ENCODE results near the gene P2RX1.

P2RX1 gene

GRCh38 chr17:3887804-3888203, 28.5 kb downstream of the P2RX1 start:
- DNase-seq (ENCODE audit: low spot score) = no peak

- DNase-seq (ENCODE audit: low spot score) = no peak
These were observed 28.9 kb downstream of the P2RX1 start for GRCh38 chr17:3887394-3887793.

- DNase-seq (ENCODE audit: low spot score) = no peak
These were observed 29.5 kb downstream of the P2RX1 start for GRCh38 chr17:3886776-3887175.

- peak; percentile 81 for DNase-seq (ENCODE audit: low spot score)
These were observed 30.3 kb downstream of the P2RX1 start for GRCh38 chr17:3885970-3886369.

- no peak for DNase-seq (ENCODE audit: low spot score)
These were observed 31.0 kb downstream of the P2RX1 start for GRCh38 chr17:3885271-3885670.

- DNase-seq (ENCODE audit: low spot score) = no peak
These were observed 32.1 kb downstream of the P2RX1 start for GRCh38 chr17:3884188-3884587.

- no peak for DNase-seq (ENCODE audit: low spot score)
These were observed 34.0 kb downstream of the P2RX1 start for GRCh38 chr17:3882276-3882675.

GRCh38 chr17:3880983-3881382, 35.3 kb downstream of the P2RX1 start:
- DNase-seq (ENCODE audit: low spot score) = no peak

- DNase-seq (ENCODE audit: low spot score) = no peak
These were observed 36.5 kb downstream of the P2RX1 start for GRCh38 chr17:3879591-3880417.

GRCh38 chr17:3879186-3879585, 37.1 kb downstream of the P2RX1 start:
- peak; percentile 79 for DNase-seq (ENCODE audit: low spot score)

GRCh38 chr17:3877220-3877619, 39.0 kb downstream of the P2RX1 start:
- no peak for DNase-seq (ENCODE audit: low spot score)

GRCh38 chr17:3875317-3875716, 40.9 kb downstream of the P2RX1 start:
- no peak for DNase-seq (ENCODE audit: low spot score)

GRCh38 chr17:3873862-3874261, 42.4 kb downstream of the P2RX1 start:
- no peak for DNase-seq (ENCODE audit: low spot score)

GRCh38 chr17:3870871-3871306, 45.4 kb downstream of the P2RX1 start:
- no peak for DNase-seq (ENCODE audit: low spot score)

GRCh38 chr17:3867606-3868005, 48.7 kb downstream of the P2RX1 start:
- no peak for DNase-seq (ENCODE audit: low spot score)

- no peak for DNase-seq (ENCODE audit: low spot score)
These were observed 49.2 kb downstream of the P2RX1 start for GRCh38 chr17:3867106-3867505.

- DNase-seq (ENCODE audit: low spot score) = no peak
These were observed 50.0 kb downstream of the P2RX1 start for GRCh38 chr17:3866276-3866675.

- DNase-seq (ENCODE audit: low spot score) = no peak
These were observed 51.1 kb downstream of the P2RX1 start for GRCh38 chr17:3865176-3865575.

- no peak for DNase-seq (ENCODE audit: low spot score)
These were observed 51.7 kb downstream of the P2RX1 start for GRCh38 chr17:3864534-3864933.

- no peak for DNase-seq (ENCODE audit: low spot score)
These were observed 54.2 kb downstream of the P2RX1 start for GRCh38 chr17:3861761-3862681.

GRCh38 chr17:3860939-3861700, 55.1 kb downstream of the P2RX1 start:
- DNase-seq (ENCODE audit: low spot score) = no peak

GRCh38 chr17:3859940-3860339, 56.3 kb downstream of the P2RX1 start:
- no peak for DNase-seq (ENCODE audit: low spot score)

All from AG08396 (cell line).